Fibroblast of pulmonary artery (primary cell): ENCODE results near the gene SLC44A2.

ENCODE experiments used
- DNase-seq: peaks from one replicate; pipeline ENCODE4 v3.0.0-alpha.2; 2010; ENCODE audit warnings: low read depth
- H3K4me3 ChIP-seq: replicated peaks from 2 replicates; pipeline ENCODE4 v1.5.1; 2011; ENCODE audit warnings: low read depth, mild to moderate bottlenecking, control low read depth, low read length, moderate library complexity
- CTCF ChIP-seq: IDR thresholded peaks from 2 replicates; pipeline ENCODE4 v1.5.1; 2011; ENCODE audit warnings: mild to moderate bottlenecking, control low read depth, low read length, inconsistent platforms; ENCODE audit errors: missing control alignments

SLC44A2 gene

GRCh38 chr19:10587022-10587838 lies 38.1 kb upstream of the SLC44A2 start, which contains the start of gene AP1M2:
Gene AP1M2 (minus strand): TSS chr19:10587312. CDS start chr19:10587231, 81 bp downstream.
- no peak for DNase-seq
- no peak within 1 kb of the TSS for H3K4me3 ChIP-seq
- TF ChIP-seq CTCF = no peak

DNA sequence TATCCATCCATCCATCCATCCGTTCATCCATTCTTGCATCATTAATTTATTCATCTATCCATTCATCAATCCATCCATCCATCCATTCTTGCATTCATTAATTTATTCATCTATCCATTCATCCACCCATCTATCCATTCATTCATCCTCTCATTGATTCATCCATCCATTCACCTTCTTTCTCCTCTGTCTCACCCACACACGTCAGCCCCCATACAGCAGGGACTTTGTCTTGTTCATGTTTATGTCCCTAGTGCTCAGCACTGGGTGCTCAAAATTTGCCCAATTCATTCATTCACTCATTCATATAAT lies 37.6 kb upstream of the SLC44A2 start:
- DNase-seq = no peak
- H3K4me3 ChIP-seq = no peak overlapping the region
- TF ChIP-seq CTCF = no peak

- DNase-seq = no peak
- no peak overlapping the region for H3K4me3 ChIP-seq
Observed at GRCh38 chr19:10593148-10593547, 32.2 kb upstream of the SLC44A2 start.

GRCh38 chr19:10593820-10594637 lies 31.3 kb upstream of the SLC44A2 start:
- DNase-seq = no peak

More at GRCh38 chr19:10593148-10593547, 32.2 kb upstream of the SLC44A2 start:
- no peak for TF ChIP-seq CTCF

DNA sequence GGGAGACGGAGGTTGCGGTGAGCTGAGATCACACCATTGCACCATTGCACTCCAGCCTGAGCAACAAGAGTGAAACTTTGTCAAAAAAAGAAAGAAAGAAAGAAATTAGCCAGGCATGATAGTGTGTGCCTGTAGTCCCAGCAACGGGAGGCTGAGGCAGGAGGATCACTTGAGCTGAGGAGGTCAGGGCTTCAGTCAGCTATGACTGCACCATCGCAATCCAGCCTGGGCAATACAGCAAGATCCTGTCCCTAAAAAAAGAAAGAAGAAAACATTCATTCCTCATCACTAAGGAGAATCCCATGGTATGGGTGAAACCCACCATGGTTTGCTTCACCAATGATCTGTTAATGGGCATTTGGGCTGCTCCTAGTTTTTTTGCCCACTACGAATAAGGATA lies 25.2 kb upstream of the SLC44A2 start:
- no peak overlapping the region for H3K4me3 ChIP-seq
- TF ChIP-seq CTCF = no peak
- no peak for DNase-seq

More at GRCh38 chr19:10593820-10594637, 31.3 kb upstream of the SLC44A2 start:
- no peak overlapping the region for H3K4me3 ChIP-seq
- TF ChIP-seq CTCF = no peak

- DNase-seq = no peak
- no peak overlapping the region for H3K4me3 ChIP-seq
- TF ChIP-seq CTCF = no peak
Observed at GRCh38 chr19:10601999-10602329, 23.4 kb upstream of the SLC44A2 start.
